Left hindlimb (tissue), 1 donor: ENCODE results near the gene NEU2.
"Not testable (repeated sequence)": the region's sequence is repeated elsewhere in the genome, so short reads cannot be mapped to it uniquely, and the experiment has no call there.

Experiments
- DNase-seq: peaks from one replicate; pipeline ENCODE4 v3.0.0-alpha.2; 2018

NEU2 gene

DNA sequence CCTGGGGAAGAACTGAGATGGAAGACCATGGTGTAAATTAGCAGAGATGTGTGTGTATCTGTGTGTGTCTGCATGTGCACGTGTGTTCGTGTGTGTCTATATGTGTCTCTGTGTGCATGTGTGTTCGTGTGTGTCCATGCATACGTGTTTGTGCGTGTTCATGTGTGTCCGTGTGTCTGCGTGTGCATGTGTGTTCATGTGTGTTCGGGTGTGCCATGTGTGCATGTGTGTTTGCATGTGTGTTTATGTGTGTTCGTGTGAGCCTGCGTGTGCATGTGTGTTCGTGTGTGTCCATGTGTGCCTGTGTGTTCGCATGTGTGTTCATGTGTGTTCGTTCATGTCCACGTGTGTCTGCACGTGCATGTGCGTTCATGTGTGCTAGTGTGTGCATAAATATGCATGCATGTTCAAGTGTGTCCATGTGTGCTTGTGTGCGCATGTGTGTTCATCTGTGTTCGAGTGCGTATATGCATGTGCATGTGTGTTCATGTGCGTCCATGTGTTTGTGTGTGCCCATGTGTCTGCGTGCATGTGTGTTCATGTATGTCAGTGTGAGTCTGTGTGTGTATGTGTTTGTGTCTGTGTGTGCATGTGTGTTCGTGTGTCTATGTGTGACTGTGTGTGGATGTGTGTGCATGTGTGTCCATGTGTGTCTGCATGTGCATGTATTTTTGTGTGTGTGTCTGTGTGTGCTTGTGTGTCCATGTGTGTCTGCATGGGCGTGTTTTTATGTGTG lies 3.1 kb downstream of the NEU2 start:
- no peak for DNase-seq

DNA sequence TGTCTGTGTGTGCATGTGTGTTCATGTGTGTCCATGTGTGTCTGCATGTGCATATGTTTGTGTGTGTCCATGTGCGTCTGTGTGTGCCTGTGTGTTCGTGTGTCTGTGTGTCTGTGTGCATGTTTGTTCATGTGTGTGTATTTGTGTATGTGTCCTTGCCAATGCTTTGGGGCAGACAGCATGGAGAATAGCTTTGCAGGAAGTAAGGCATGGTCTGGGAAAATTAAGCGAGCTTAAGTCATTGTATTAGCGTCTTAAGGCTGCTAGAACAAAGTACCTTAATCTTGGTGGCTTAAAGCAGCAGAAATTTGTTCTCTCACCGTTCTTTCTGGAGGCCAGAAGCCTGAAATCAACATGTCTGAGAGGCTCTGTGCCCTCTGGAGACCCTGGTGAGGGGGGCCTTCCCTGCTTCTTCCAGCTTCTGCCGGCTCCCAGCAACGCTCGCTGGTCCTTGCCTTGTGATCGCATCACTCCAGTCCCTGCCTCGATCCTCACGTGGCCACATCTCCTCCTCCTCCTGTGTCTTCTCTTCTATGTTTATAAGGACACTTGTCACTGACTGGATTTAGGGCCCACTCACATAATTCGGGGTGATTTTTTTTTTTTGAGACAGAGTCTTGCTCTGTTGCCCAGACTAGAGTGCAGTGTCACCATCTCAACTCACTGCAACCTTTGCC lies 3.8 kb downstream of the NEU2 start:
- no peak for DNase-seq

DNA sequence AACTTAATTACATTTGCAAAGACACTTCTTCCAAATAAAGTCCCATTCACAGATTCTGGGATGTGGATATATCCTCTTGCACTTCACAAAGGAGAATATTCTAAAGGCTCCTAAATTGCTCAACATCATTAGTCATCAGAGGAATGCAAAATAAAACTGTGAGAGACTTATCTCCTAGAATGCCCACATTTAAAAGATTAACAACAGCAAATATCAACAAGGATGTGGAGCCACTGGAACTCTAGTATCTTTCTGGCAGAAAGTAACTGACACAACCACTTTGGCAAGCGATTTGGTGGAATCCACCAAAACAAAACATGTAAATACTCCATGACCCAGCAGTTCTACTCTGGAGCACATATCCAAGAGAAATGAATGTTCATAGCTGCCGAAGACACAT lies 4.6 kb downstream of the NEU2 start:
- no peak for DNase-seq

DNA sequence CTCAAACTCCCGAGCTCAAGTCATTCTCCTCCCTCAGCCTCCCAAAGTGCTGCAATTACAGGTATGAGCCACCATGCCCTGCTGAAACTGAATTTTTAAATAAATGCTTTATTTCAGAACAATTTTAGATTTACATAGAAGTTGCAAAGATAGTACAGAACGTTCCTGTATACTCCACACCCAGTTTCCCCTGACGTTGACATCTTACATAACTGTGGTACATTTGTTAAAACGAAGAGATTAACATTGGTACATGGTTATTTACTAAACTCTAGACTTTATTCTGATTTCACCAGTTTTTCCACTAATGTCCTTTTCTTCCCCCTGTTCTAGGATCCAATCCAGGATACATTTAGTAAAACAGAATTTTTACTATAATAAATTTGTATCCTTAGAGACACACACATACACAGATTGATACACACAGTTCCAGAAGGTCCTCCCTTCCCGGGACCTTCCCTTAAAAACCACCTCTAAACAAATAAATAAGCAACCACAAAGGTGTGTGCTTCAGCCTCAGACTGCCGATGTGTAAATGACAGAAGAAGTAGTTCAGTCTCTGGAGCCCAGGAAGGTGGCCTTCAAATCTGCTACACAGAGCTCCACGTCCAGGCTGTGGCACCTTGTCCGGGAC lies 6.9 kb downstream of the NEU2 start:
- no peak for DNase-seq

DNA sequence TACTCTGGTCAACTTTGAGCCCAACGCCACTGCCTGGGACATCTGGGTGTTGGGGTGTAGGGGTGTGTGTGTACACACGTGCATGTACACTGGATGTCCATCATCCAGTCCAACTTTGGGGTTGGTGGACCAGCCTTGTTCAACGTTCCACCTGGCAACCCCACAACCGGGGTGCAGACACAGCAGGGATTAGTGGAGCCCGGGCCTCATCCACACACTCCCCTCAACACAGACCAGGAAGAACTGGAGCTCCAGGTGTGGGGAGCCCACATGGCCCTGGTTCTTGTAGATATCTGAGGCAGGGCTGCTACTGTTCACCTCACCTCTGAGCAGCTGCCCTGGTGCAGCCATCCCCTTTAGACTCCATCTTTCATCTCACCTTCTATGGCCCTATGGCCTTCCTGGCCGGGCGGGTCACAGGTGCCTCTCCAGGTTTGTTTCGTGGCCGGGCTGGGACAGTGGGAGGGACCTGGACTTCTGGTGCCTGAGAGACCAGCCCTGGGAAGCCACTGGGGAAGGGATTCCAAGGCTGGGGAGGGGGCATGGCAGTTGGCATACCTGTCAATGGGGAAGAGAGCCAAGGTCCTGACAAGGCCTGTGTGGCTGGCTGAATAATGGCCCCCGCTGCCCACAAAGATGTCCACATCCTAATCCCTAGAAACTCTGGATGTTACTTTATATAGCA lies 7.5 kb downstream of the NEU2 start:
- no peak for DNase-seq

GRCh38 chr2:233040571-233040970 lies 8.1 kb downstream of the NEU2 start:
- no peak for DNase-seq

- DNase-seq = no peak
These were observed 9.4 kb downstream of the NEU2 start for GRCh38 chr2:233041722-233042323.

DNA sequence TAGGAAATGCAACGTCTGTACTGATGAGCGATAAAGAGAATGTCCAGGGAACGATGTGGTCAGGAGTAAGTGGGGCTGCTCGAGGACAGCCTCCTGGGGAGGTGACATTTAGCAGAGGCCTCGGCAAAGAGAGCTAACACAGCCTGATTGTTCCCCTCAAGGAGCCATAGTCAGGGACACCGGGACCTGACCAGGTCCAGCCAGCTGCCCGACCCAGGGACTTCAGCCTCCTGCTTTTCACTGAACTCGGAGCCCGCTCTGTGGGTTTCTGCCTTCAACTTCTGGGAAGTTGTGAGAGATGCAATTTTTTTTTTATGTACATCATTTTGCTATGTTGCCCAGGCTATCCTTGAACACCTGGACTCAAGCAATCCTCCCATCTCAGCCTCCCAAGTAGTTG lies 10.1 kb downstream of the NEU2 start:
- no peak for DNase-seq

GRCh38 chr2:233044974-233045605 lies 12.6 kb downstream of the NEU2 start:
- DNase-seq = no peak

- DNase-seq = no peak
These were observed 14.7 kb downstream of the NEU2 start for GRCh38 chr2:233047206-233047605.

- DNase-seq = no peak
These were observed 15.2 kb downstream of the NEU2 start for GRCh38 chr2:233047667-233048066.

DNA sequence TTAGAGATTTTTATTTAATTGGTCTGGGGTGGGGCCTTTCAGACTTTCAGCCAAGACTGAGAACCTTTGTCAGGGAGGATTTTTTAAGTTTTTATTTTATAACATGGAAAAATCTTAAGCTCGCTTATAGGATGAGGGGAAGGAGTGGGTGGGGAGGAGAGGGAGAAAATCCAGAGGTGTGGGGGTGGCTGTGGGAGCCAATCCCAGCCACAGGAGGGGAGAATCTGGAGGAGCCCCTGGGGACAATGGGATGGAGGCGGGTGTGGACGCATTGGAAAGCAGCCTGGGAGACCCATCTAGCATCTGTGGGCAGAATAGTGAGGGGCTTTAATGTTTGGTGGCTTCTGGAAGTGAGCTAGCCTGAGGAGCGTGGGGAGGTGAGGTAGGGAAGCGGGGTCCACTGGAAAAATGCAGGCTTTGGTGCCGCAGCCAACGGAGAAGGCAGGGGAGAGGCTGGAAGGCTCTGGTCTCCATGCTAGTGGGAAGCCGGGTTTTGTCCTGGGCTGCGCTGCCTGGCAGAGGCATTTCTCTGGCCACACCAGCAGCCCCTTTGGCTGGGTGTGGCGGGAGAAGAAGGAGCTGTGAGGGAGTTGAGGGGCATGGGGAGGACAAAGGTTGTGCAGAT lies 16.2 kb downstream of the NEU2 start:
- no peak for DNase-seq

GRCh38 chr2:233049194-233049761 lies 16.8 kb downstream of the NEU2 start:
- DNase-seq = no peak

GRCh38 chr2:233051241-233052149 lies 19.0 kb downstream of the NEU2 start:
- peak; percentile 82 for DNase-seq

GRCh38 chr2:233052517-233052916 lies 20.0 kb downstream of the NEU2 start:
- DNase-seq = not testable (repeated sequence)

- no peak for DNase-seq
These were observed 21.7 kb downstream of the NEU2 start for GRCh38 chr2:233053928-233054784.

GRCh38 chr2:233055362-233055761 lies 22.9 kb downstream of the NEU2 start:
- DNase-seq = no peak

DNA sequence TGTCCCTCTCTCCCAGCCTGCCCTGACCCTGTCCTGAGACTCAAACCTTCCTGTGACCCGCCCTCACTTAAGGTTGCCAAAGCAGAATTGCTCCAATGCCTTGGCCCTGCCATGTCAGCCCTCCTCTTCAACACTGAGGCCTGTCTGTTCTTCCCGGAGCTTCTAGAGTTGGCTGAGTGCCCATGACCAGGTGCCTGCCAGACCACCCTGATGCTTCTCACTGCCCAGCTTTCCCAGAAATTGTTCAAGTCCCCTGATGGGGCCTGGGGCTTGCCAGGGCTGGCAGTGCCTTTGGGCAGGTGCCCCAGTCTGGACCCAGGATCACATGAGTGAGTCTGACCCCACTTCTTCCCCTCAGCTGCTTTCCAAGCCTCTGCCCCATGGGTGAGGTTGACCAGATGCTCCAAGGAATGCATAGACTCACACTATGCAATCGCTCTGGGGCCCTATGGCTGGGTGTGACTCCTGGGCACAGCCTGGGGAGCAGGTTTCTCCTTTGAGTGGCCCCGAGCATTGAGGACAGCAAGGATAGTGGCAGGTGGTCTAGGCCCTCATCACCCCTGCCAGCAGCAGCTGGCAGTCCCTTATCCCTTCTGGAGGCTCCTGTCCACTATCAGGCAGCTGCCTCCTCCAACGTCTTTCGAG lies 24.6 kb downstream of the NEU2 start:
- DNase-seq = no peak
